ENCODE results near the gene RAE1.

GRCh38 chr20:57378107-57378506 is 27.1 kb downstream of the RAE1 start:
- TF ChIP-seq POLR2A (IDR thresholded peaks at IDR 0.05; ENCODE audit: low read depth, low read length) (no peak), CTCF (conservative IDR thresholded peaks at IDR 0.05; ENCODE audit: low read depth, low read length) (no peak), RAD21 (IDR thresholded peaks at IDR 0.05; ENCODE audit: low read length) (no peak), MAZ (IDR thresholded peaks at IDR 0.05; ENCODE audit: borderline replicate concordance, low read depth, low read length) (no peak)

Measured in IMR-90 (cell line).